Activated CD4-positive, alpha-beta T cell treated with anti-CD3 and anti-CD28 coated beads, Interleukin-2, amount 10 ng/mL, durations not matched to agents 7 days and 5 days (primary cell): Measurements from ENCODE around the gene ERFE. TPM values are rescaled to one million over a fixed set of nuclear protein-coding genes. Genes with fewer than 3 reads are reported as not detected.
A peak's percentile ranks its signal among the peaks of the same experiment; 100 is the strongest.

Source experiments
- CTCF ChIA-PET: fragments of 350-600 bp; sonication (Branson Sonifier 250); formaldehyde crosslinking; loops from one replicate; lab custom pipeline; 2021; ENCODE audit warnings: antibody characterized with exemption; lab: Charles Lee
- POLR2A ChIA-PET: fragments of 350-600 bp; sonication (Branson Sonifier 250); formaldehyde crosslinking; loops from one replicate; lab custom pipeline; 2021; ENCODE audit warnings: antibody characterized with exemption; lab: Charles Lee
- DNase-seq: peaks from one replicate; pipeline ENCODE4 v3.0.0-alpha.2; 2020
- H3K27ac Mint-ChIP-seq: one replicate; pipeline ENCODE4 v1.8.0; 2021; ENCODE audit warnings: mild to moderate bottlenecking, moderate library complexity, mixed read lengths
- H3K27me3 Mint-ChIP-seq: one replicate; pipeline ENCODE4 v1.8.0; 2021; ENCODE audit warnings: mixed read lengths
- H3K36me3 Mint-ChIP-seq: one replicate; pipeline ENCODE4 v1.8.0; 2021; ENCODE audit warnings: low read depth, mixed read lengths
- H3K4me1 Mint-ChIP-seq: one replicate; pipeline ENCODE4 v1.8.0; 2021; ENCODE audit warnings: mixed read lengths
- H3K4me3 Mint-ChIP-seq: one replicate; pipeline ENCODE4 v1.8.0; 2021; ENCODE audit warnings: mild to moderate bottlenecking, moderate library complexity, mixed read lengths
- H3K9me3 Mint-ChIP-seq: one replicate; pipeline ENCODE4 v1.8.0; 2021; ENCODE audit warnings: mixed read lengths
- total RNA-seq, 2 experiments: library from RNA; stranded (reverse); gene quantifications; one replicate each; pipeline ENCODE4 v1.2.3, GENCODE V29; 2021

ERFE gene
- total RNA-seq, 2 experiments from 2014 or later, result not detected

GRCh38 chr2:238180554-238180953 is 21.8 kb downstream of the ERFE start:
- ChIA-PET CTCF (interaction anchor here (0.6 kb wide), 1 partner anchor 39 kb away, joined by 3 read pairs; no protein-coding TSS in a partner anchor), POLR2A (no interaction called here)
- Mint-ChIP-seq H3K4me1 (peaks cover 2% of the 10 kb centered on the region), H3K27ac (no peak overlapping the region), H3K27me3 (no peaks in the 10 kb centered on the region), H3K36me3 (peaks cover 63% of the 10 kb centered on the region), H3K9me3 (no peaks in the 10 kb centered on the region), H3K4me3 (no peak overlapping the region)
- no peak for DNase-seq

- POLR2A ChIA-PET, result no interaction called here
- Mint-ChIP-seq H3K27me3 (no peaks in the 10 kb centered on the region), H3K4me3 (no peak overlapping the region), H3K27ac (no peak overlapping the region), H3K9me3 (no peaks in the 10 kb centered on the region), H3K4me1 (peaks cover 2% of the 10 kb centered on the region), H3K36me3 (peaks cover 65% of the 10 kb centered on the region)
- DNase-seq, result no peak
- CTCF ChIA-PET, result interaction anchor here (0.5 kb wide), 1 partner anchor 612 kb away, joined by 3 read pairs; no protein-coding TSS in a partner anchor
These were observed 23.6 kb downstream of the ERFE start for GRCh38 chr2:238182362-238182761.

GRCh38 chr2:238183821-238184220 is 25.1 kb downstream of the ERFE start:
- Mint-ChIP-seq H3K27ac (no peak overlapping the region), H3K36me3 (peaks cover 69% of the 10 kb centered on the region), H3K27me3 (no peaks in the 10 kb centered on the region), H3K4me3 (no peak overlapping the region), H3K4me1 (peaks cover 2% of the 10 kb centered on the region), H3K9me3 (no peaks in the 10 kb centered on the region)
- CTCF ChIA-PET, result no interaction called here
- no peak for DNase-seq
- POLR2A ChIA-PET, result no interaction called here

- CTCF ChIA-PET, result no interaction called here
- H3K36me3 Mint-ChIP-seq, result peaks cover 62% of the 10 kb centered on the region
- no peaks in the 10 kb centered on the region for H3K9me3 Mint-ChIP-seq
- DNase-seq, result no peak
- H3K4me1 Mint-ChIP-seq, result peaks cover 2% of the 10 kb centered on the region
- no peak overlapping the region for H3K4me3 Mint-ChIP-seq
- no peak overlapping the region for H3K27ac Mint-ChIP-seq
- POLR2A ChIA-PET, result no interaction called here
- no peaks in the 10 kb centered on the region for H3K27me3 Mint-ChIP-seq
These were observed 29.1 kb downstream of the ERFE start for GRCh38 chr2:238187618-238188548.

GRCh38 chr2:238190445-238190844 is 31.7 kb downstream of the ERFE start:
- Mint-ChIP-seq H3K4me1 (peaks cover 2% of the 10 kb centered on the region), H3K36me3 (peaks cover 58% of the 10 kb centered on the region), H3K27ac (no peak overlapping the region), H3K27me3 (no peaks in the 10 kb centered on the region), H3K9me3 (no peaks in the 10 kb centered on the region), H3K4me3 (no peak overlapping the region)
- ChIA-PET CTCF (interaction anchor here (0.7 kb wide), 2 partner anchors 25 to 57 kb away, joined by 4 to 5 read pairs; no protein-coding TSS in a partner anchor), POLR2A (no interaction called here)
- DNase-seq, result no peak

- peak overlapping the region; percentile 92 for H3K27ac Mint-ChIP-seq
- peak; percentile 27 for DNase-seq
- peaks cover 17% of the 10 kb centered on the region for H3K36me3 Mint-ChIP-seq
- H3K4me3 Mint-ChIP-seq, result peak overlapping the region; percentile 88
- ChIA-PET POLR2A (interaction anchor here (0.6 kb wide), 1 partner anchor 286 kb away, joined by 4 read pairs; no protein-coding TSS in a partner anchor), CTCF (interaction anchor here (1.0 to 2.1 kb wide), 5 partner anchors 9 to 346 kb away, joined by 3 to 6 read pairs (median 3); no protein-coding TSS in a partner anchor)
- no peaks in the 10 kb centered on the region for H3K27me3 Mint-ChIP-seq
- peaks cover 48% of the 10 kb centered on the region for H3K4me1 Mint-ChIP-seq
- no peaks in the 10 kb centered on the region for H3K9me3 Mint-ChIP-seq
These were observed 43.7 kb downstream of the ERFE start for GRCh38 chr2:238202326-238203093.

GRCh38 chr2:238203094-238203972 is 44.6 kb downstream of the ERFE start, which contains the start of gene ILKAP:
Gene ILKAP, minus strand, starts transcription at chr2:238203695. Its CDS starts 142 bp downstream, at chr2:238203553.
- DNase-seq, result peak; percentile 88
- H3K4me1 Mint-ChIP-seq, result peaks cover 44% of the 10 kb centered on the region
- H3K36me3 Mint-ChIP-seq, result peaks cover 17% of the 10 kb centered on the region
- POLR2A ChIA-PET, result no interaction called here
- H3K27ac Mint-ChIP-seq, result peak within 1 kb of the TSS; percentile 92
- H3K27me3 Mint-ChIP-seq, result no peaks in the 10 kb centered on the region
- no peaks in the 10 kb centered on the region for H3K9me3 Mint-ChIP-seq
- CTCF ChIA-PET, result interaction anchor here (1.0 to 2.1 kb wide), 4 partner anchors 10 to 347 kb away, joined by 3 to 6 read pairs (median 4); no protein-coding TSS in a partner anchor
- peak within 1 kb of the TSS; percentile 88 for H3K4me3 Mint-ChIP-seq

GRCh38 chr2:238203973-238204683 is 45.4 kb downstream of the ERFE start:
- Mint-ChIP-seq H3K4me1 (peaks cover 40% of the 10 kb centered on the region), H3K27me3 (no peaks in the 10 kb centered on the region), H3K9me3 (no peaks in the 10 kb centered on the region), H3K4me3 (peak overlapping the region; percentile 75), H3K27ac (peak overlapping the region; percentile 90), H3K36me3 (peaks cover 17% of the 10 kb centered on the region)
- POLR2A ChIA-PET, result no interaction called here
- DNase-seq, result no peak
- CTCF ChIA-PET, result interaction anchor here (1.0 kb wide), 1 partner anchor 11 kb away, joined by 3 read pairs; no protein-coding TSS in a partner anchor

GRCh38 chr2:238207006-238207405 is 48.2 kb downstream of the ERFE start:
- Mint-ChIP-seq H3K9me3 (no peaks in the 10 kb centered on the region), H3K4me1 (peaks cover 17% of the 10 kb centered on the region), H3K4me3 (no peak overlapping the region), H3K27ac (no peak overlapping the region), H3K36me3 (peaks cover 6% of the 10 kb centered on the region), H3K27me3 (peaks cover 2% of the 10 kb centered on the region)
- POLR2A ChIA-PET, result no interaction called here
- DNase-seq, result no peak
- CTCF ChIA-PET, result interaction anchor here (0.6 kb wide), 1 partner anchor 20 kb away, joined by 4 read pairs; no protein-coding TSS in a partner anchor

GRCh38 chr2:238216651-238217184 is 57.9 kb downstream of the ERFE start:
- Mint-ChIP-seq H3K27me3 (peaks cover 28% of the 10 kb centered on the region), H3K4me3 (no peak overlapping the region), H3K36me3 (no peaks in the 10 kb centered on the region), H3K4me1 (no peaks in the 10 kb centered on the region), H3K27ac (no peak overlapping the region), H3K9me3 (no peaks in the 10 kb centered on the region)
- POLR2A ChIA-PET, result no interaction called here
- no peak for DNase-seq
- CTCF ChIA-PET, result no interaction called here
